ENCODE results near the gene NRF1. TPM values are rescaled to one million over a fixed set of nuclear protein-coding genes. Genes with fewer than 3 reads are reported as not detected.

Gene NRF1
- total RNA-seq, 1 experiment from 2014 or later, result 19.3 TPM

DNA sequence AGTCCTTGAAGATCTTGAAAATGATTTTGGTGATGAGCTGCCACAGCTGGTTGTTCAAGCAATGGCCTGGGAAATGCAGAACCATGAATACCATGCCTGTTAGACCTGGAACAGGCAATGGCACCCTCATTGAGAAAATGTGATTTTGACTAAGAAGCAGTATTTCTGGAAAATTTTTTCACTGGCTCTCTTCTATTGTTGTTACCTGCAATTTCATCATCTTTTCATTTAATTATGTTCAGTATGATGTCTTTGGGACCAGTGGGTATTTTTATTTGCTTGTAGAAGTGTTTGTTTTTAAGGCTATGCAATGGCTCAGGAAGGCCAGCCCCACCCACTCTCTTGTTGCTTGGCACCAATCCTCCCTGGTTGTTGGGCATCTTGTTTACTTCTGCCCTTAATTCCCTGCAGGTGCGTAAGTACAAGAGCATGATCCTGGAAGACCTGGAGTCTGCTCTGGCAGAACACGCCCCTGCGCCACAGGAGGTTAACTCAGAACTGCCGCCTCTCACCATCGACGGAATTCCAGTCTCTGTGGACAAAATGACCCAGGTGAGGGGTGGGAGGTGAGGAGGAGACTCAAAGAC lies 78.6 kb downstream of the NRF1 start:
- no peak overlapping the region for H2BK5ac ChIP-seq (ENCODE audit: insufficient read length, low read length)
- H3K14ac ChIP-seq (ENCODE audit: insufficient read depth, low read length), result no peak overlapping the region
- no peaks in the 10 kb centered on the region for H3K27me3 ChIP-seq (ENCODE audit: insufficient read depth, low read length)
- Mint-ChIP-seq H3K4me1 (peaks cover 4 to 5% of the 10 kb centered on the region in 2 experiments; a peak in 1 of 4 replicates), H3K9me3 (no peaks in the 10 kb centered on the region), H3K36me3 (ENCODE audit: insufficient read depth in 1 of 3, low read depth in 3 of 3) (peaks cover 12 to 44% (median 35%) of the 10 kb centered on the region in 3 experiments; a peak in 6 of 7 replicates), H3K27me3 (ENCODE audit: low read depth) (no peaks in the 10 kb centered on the region), H3K27ac (peak overlapping the region in 1 of 3 experiments; percentile 24; a peak in 1 of 7 replicates), H3K4me3 (no peak overlapping the region)
- no peaks in the 10 kb centered on the region for H3K23me2 ChIP-seq (ENCODE audit: insufficient read length, low read depth, low read length, poor library complexity, severe bottlenecking)
- H3K4me2 ChIP-seq (ENCODE audit: insufficient read depth, insufficient read length, low read length), result no peak overlapping the region
- no peak overlapping the region for H3K56ac ChIP-seq (ENCODE audit: insufficient read length, low read depth, low read length)
- H3K4me1 ChIP-seq (ENCODE audit: insufficient read depth, low read length), result no peaks in the 10 kb centered on the region
- DNase-seq, result no peak
- TF ChIP-seq CTCF (conservative IDR thresholded peaks at IDR 0.05), result no peak
- no peaks in the 10 kb centered on the region for H3K79me2 ChIP-seq (ENCODE audit: insufficient read depth, low read length)
- no peak overlapping the region for H2AK5ac ChIP-seq (ENCODE audit: insufficient read length, low read length)
- no peak overlapping the region for H2AFZ ChIP-seq (ENCODE audit: low read length)
- no peak overlapping the region for H2BK15ac ChIP-seq (ENCODE audit: low read depth, low read length)
- no peaks in the 10 kb centered on the region for H3K79me1 ChIP-seq (ENCODE audit: insufficient read depth, low read depth, low read length, poor library complexity, severe bottlenecking)
- no peak overlapping the region for H2BK120ac ChIP-seq (ENCODE audit: low read depth, low read length, poor library complexity, severe bottlenecking)
- H4K5ac ChIP-seq (ENCODE audit: insufficient read length, low read depth, low read length), result no peak overlapping the region
- H2BK20ac ChIP-seq (ENCODE audit: low read depth, low read length, poor library complexity, severe bottlenecking), result no peak overlapping the region
- no peak overlapping the region for H3K9ac ChIP-seq (ENCODE audit: extremely low read depth, insufficient read length, low read length)
- no peak overlapping the region for H2BK12ac ChIP-seq (ENCODE audit: insufficient read length, low read depth, low read length)
- H3K9me3 ChIP-seq (ENCODE audit: control insufficient read depth, low read depth, low read length), result no peaks in the 10 kb centered on the region
- H4K20me1 ChIP-seq (ENCODE audit: control insufficient read depth, insufficient read depth, insufficient read length), result no peaks in the 10 kb centered on the region
- WGBS (ENCODE audit: extremely low coverage, insufficient read length, low lambda C conversion rate), result no CpG with 5 or more reads among the region's 6 CpGs
- H3T11ph ChIP-seq (ENCODE audit: low read length), result no peak overlapping the region
- no peak overlapping the region for H3K27ac ChIP-seq (ENCODE audit: insufficient read length, low read depth, low read length)
- no peak overlapping the region for H3K18ac ChIP-seq (ENCODE audit: insufficient read length, low read depth, low read length)
- H4K8ac ChIP-seq (replicated peaks; ENCODE audit: insufficient read length, low read depth, low read length), result no peak overlapping the region
- no peak overlapping the region for H3K4ac ChIP-seq (ENCODE audit: low read depth, low read length)
- no peak overlapping the region for H3K23ac ChIP-seq (ENCODE audit: insufficient read length, low read depth, low read length)
- no peak overlapping the region for H4K91ac ChIP-seq (ENCODE audit: insufficient read length, low read depth, low read length)
